Fibroblast of pulmonary artery (primary cell): ENCODE measurements around the gene LETM1.

ENCODE experiments used
- DNase-seq: peaks from one replicate; pipeline ENCODE4 v3.0.0-alpha.2; 2010; ENCODE audit warnings: low read depth
- H3K4me3 ChIP-seq: replicated peaks from 2 replicates; pipeline ENCODE4 v1.5.1; 2011; ENCODE audit warnings: low read depth, mild to moderate bottlenecking, control low read depth, low read length, moderate library complexity
- TF ChIP-seq, protein P1 (sequence below): IDR thresholded peaks from 2 replicates; pipeline ENCODE4 v1.5.1; 2011; ENCODE audit warnings: mild to moderate bottlenecking, control low read depth, low read length, inconsistent platforms; ENCODE audit errors: missing control alignments

LETM1 gene

DNA sequence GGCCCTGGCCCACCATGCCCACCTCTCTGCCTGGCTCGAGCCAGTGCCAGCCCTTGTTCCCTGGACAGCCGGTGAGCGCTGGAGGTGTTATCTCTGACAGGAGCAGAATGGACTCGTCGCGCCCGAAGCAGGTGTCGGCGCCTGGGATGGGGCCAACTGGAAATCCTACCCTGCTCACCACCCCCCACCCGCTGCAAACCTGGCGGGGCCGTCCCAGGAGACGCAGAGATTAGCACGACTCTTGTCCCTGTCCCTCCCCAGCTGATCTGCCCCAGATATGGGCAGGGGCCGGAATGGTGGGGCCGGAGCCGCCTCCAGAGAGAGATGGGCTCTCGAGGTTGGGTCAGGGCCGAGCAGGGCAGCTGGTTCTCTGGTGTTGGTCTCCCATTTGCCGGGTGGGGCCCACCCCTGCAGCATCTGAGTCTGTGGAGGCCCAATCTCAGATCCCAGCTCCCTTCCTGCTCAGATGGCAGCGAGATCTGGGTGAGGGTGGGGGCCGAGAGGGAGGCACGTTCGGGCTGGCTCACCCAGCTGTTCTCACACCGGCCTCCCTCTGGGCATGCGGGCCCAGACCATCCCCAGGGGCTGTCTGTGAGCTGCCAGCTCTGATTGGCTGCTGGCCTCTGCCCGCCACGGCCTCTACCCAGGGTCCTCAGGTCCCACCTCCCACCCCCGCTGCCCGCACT, 83.0 kb downstream of the LETM1 start:
- no peak overlapping the region for H3K4me3 ChIP-seq
- TF ChIP-seq, protein P1, sequence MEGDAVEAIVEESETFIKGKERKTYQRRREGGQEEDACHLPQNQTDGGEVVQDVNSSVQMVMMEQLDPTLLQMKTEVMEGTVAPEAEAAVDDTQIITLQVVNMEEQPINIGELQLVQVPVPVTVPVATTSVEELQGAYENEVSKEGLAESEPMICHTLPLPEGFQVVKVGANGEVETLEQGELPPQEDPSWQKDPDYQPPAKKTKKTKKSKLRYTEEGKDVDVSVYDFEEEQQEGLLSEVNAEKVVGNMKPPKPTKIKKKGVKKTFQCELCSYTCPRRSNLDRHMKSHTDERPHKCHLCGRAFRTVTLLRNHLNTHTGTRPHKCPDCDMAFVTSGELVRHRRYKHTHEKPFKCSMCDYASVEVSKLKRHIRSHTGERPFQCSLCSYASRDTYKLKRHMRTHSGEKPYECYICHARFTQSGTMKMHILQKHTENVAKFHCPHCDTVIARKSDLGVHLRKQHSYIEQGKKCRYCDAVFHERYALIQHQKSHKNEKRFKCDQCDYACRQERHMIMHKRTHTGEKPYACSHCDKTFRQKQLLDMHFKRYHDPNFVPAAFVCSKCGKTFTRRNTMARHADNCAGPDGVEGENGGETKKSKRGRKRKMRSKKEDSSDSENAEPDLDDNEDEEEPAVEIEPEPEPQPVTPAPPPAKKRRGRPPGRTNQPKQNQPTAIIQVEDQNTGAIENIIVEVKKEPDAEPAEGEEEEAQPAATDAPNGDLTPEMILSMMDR, result no peak
- no peak for DNase-seq

DNA sequence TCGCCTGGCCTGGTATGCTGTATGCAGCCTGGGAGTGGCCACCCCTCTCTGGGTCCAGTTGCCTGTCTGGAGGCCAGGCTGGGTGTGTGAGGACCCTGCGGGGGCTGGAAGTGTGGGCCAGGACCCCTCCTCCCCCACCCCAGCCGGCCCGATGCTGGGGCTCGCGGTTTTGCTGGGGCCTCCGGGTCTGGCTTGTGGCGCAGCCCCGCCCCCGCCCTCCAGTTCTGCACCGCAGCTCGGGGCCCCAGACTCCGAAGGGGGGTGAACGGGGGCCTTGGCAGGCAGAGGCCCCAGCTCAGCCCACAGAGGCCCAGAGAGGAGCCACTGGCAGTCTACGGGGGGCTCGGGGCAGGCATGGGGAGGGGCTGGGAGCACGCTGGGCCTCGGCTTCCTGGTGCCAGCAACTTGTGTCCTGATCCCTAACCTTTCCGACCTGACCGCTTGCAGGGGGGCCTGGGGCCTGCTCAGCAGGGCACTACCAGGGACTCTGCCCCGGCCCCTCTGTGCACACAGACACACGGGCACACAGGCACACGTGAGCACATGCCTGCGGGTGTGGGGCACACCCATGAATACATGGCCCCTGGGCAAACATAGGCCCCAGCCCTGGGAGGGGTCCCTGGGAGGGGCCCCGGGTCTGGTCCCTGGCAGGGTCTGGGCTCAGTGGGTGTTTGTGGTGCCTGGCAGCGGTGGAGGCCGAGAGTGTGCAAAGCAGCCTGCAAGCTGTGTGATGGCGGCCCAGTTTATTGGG, 84.2 kb downstream of the LETM1 start:
- TF ChIP-seq, protein P1, result no peak
- no peak for DNase-seq
- no peak overlapping the region for H3K4me3 ChIP-seq

DNA sequence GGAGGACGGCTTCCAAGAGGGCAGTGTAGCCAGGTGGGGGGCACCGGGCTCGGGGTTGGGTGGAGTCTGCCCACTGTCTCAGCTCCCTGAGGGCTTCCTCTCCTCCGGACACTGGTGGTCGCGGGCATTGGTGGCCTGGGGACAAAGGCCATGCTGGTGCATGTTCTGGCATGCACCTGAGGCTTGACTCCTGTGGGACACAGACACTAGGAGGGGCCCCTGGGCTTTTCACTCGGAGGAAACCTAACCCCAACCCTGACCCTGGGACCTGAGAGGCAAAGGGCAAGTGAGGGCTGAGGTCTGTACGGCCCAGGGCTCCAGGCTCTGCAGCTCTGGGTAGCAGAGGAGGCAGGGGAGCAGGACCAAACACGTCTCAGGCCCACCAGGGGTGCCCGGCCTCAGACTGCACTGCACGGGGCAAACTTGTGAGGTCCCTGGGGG, 85.1 kb downstream of the LETM1 start:
- TF ChIP-seq, protein P1, result no peak
- DNase-seq, result no peak
- H3K4me3 ChIP-seq, result no peak overlapping the region

DNA sequence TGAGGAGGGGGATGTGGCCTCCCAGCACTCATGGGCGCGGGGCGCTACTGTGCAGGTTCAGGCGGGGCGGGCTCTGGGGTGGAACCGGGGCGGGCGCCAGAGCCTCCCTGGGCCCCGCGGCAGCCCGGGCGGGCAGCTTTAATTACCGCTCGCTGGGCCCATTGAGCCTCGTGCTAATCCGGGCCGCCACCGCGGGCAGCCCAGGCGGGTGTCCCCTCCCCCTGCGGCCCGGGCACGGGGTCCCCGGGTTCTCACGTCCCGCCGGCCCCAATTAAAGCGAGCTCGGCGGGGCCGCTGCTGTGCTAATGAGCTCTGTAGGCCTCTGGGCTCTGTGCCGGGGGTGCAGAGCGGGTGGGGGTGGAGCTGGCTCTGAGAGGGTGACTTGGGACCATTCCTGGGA, 85.7 kb downstream of the LETM1 start:
- H3K4me3 ChIP-seq, result no peak overlapping the region
- no peak for DNase-seq
- TF ChIP-seq, protein P1, result no peak

DNA sequence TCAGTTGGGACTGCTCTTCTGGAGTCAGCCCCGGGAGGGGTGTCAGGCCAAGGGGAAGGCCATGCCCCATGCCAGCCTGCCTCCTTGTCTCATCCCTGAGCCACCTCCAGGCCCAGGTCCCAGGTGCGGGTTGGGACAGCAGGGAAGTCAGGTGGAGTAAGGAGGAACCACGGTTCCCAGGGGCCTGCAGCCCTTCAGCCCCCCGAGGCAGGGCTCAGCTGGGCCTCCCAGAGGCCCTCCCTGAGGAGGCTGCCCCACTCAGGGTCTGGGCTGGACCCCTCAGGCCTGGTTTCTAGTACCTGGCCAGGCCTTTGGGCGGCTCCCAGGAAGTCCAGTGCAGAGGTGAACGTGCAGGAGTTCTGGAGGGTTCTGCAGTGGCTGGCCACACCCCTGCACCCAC, 86.3 kb downstream of the LETM1 start:
- no peak overlapping the region for H3K4me3 ChIP-seq
- TF ChIP-seq, protein P1, result no peak
- DNase-seq, result no peak

DNA sequence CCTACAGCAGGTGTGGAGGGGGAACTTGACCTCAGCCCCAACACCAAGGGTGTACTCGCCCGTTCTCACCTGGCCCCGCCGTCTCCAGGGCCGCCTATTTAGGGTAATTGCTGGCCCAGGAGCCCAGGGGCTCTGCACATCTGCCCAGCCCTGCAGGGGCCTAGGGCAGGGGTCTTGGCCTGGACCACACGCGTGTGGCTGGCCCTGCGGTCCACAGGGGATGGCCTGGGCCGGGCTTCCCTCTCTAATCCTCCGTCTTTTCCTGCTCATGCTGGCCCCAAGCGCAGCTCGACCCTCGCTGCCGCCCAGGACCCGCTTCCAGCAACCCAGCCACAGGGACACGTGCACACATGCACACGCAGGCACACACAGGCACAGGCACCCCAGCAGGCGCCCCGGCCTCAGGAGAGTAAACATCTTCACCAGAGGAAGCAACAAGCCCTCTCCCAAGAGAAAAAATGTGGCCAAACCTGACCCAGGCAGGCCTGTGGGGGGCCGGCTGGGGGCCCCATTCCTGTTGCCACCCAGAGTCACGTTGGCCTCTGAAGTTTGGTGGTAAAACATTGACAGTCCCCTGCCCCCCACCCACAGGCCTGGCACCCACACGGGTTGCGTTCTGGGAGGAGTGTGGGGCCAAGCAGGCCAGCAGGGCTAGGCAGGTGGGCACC, 87.5 kb downstream of the LETM1 start:
- TF ChIP-seq, protein P1, result no peak
- H3K4me3 ChIP-seq, result no peak overlapping the region

More for the DNA sequence above, 87.5 kb downstream of the LETM1 start:
- DNase-seq, result no peak
